Ovary (tissue), 9 donors: ENCODE data around the gene CAMKMT. TPM values are rescaled to one million over a fixed set of nuclear protein-coding genes. Genes with fewer than 3 reads are reported as not detected.
A peak's percentile ranks its signal among the peaks of the same experiment; 100 is the strongest.

Source experiments
- DNase-seq, 5 donors: peaks; one replicate each; pipeline ENCODE4 v3.0.0-alpha.2; 2019 to 2020
- H3K27ac ChIP-seq, 2 donors: fragments of 200-600 bp; one replicate each; pipeline versions ENCODE4 v1.5.1 to v1.8.0; 2019 to 2022
- H3K27me3 ChIP-seq: fragments of 200-600 bp; one replicate; pipeline ENCODE4 v1.8.0; 2022
- H3K36me3 ChIP-seq: fragments of 200-600 bp; sonication (generic); one replicate; pipeline ENCODE4 v1.5.1; 2019
- H3K4me1 ChIP-seq: one replicate; pipeline ENCODE4 v1.8.1; 2013; ENCODE audit warnings: mild to moderate bottlenecking, moderate library complexity; ENCODE audit not compliant: insufficient read depth
- H3K4me3 ChIP-seq: fragments of 200-600 bp; sonication (generic); one replicate; pipeline ENCODE4 v1.5.1; 2017
- H3K9me3 ChIP-seq, 2 donors: fragments of 200-600 bp in 1 of 2; sonication (generic) in 1 of 2; one replicate each; pipeline versions ENCODE4 v1.5.1 to v1.8.1; 2013 to 2019; ENCODE audit warnings: mild to moderate bottlenecking in 1 of 2, moderate library complexity in 1 of 2
- EP300 ChIP-seq: sonication (generic); formaldehyde crosslinking; IDR thresholded peaks from one replicate; pipeline ENCODE4 v1.6.1; 2017; ENCODE audit warnings: antibody characterized with exemption
- POLR2A ChIP-seq: fragments of 450-650 bp; IDR thresholded peaks from one replicate; pipeline ENCODE4 v1.6.1; 2017; ENCODE audit warnings: antibody characterized with exemption, mild to moderate bottlenecking, moderate library complexity
- WGBS, 3 donors: extraction: QIAGEN DNeasy Blood & Tissue Kit in 1 of 3; methylation state at CpG; one replicate each; pipeline versions ENCODE4 v1.1.5 to v1.1.7; 2013 to 2017; 5-methylcytosine and 5-hydroxymethylcytosine counted together
- intact Hi-C, 4 donors: fragments of 100-400 bp; cut with DNase I; formaldehyde crosslinking; loops; one replicate each; pipeline versions ENCODE4 v1.11.0 to v1.15.1; 2022 to 2023
- polyA plus RNA-seq, 2 donors: library from polyadenylated mRNA; stranded (reverse); fragments of 200-250 nt in 1 of 2; fragments of 350-450 nt in 1 of 2; fragmentation: Illumina TruSeq in 1 of 2; extraction: RNeasy Lipid Tissue Mini Kit (QIAGEN cat#74804) in 1 of 2; gene quantifications; one replicate each; pipeline ENCODE4 v1.2.3, GENCODE V29; 2013 to 2014
- total RNA-seq, 7 donors: library from RNA; depleted of rRNA in 2 of 7; stranded (reverse); fragments of >200 nt in 2 of 7; fragmentation: NEBNext Ultra II Directional in 3 of 7; extraction: Animal tissue kit (Norgen Biotek cat#: 25700) in 3 of 7; gene quantifications; one replicate each; pipeline versions ENCODE4 v1.1.0 to v1.2.4, GENCODE V29; 2016 to 2023
- TF ChIP-seq, protein P1 (sequence below), 3 donors: fragments of 450-650 bp in 2 of 3; fragments of 200-600 bp in 1 of 3; IDR thresholded peaks; one replicate each; pipeline versions ENCODE4 v1.5.1 to v1.8.0; 2016 to 2022; ENCODE audit warnings: antibody characterized with exemption in 3 of 3, mild to moderate bottlenecking in 1 of 3
- donor health status: DM: no; HTN: no; CAD: no; lungs with moderate emphysema.
- donor health status: DM: no; HTN: no; CAD: no.
- donor health status: Bipolar disorder and iron deficiency.
- donor health status: DM: yes; HTN: yes; CAD: no.
- donor health status: DM: no; HTN: no; CAD: no.
- donor health status: DM: yes; HTN: yes; CAD: no.

Gene CAMKMT
- total and polyA plus RNA-seq, 9 donors = 3.5 to 10.7 (median 8.9) TPM

- DNase-seq = peak in 1 of 5 donors; percentile 15
- TF ChIP-seq POLR2A = no peak
- TF ChIP-seq, protein P1, sequence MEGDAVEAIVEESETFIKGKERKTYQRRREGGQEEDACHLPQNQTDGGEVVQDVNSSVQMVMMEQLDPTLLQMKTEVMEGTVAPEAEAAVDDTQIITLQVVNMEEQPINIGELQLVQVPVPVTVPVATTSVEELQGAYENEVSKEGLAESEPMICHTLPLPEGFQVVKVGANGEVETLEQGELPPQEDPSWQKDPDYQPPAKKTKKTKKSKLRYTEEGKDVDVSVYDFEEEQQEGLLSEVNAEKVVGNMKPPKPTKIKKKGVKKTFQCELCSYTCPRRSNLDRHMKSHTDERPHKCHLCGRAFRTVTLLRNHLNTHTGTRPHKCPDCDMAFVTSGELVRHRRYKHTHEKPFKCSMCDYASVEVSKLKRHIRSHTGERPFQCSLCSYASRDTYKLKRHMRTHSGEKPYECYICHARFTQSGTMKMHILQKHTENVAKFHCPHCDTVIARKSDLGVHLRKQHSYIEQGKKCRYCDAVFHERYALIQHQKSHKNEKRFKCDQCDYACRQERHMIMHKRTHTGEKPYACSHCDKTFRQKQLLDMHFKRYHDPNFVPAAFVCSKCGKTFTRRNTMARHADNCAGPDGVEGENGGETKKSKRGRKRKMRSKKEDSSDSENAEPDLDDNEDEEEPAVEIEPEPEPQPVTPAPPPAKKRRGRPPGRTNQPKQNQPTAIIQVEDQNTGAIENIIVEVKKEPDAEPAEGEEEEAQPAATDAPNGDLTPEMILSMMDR (IDR thresholded peaks at IDR 0.05) = peak; percentile 62 to 88 (median 86)
- no peak overlapping the region for H3K27ac ChIP-seq
- no peaks in the 10 kb centered on the region for H3K36me3 ChIP-seq
- no peaks in the 10 kb centered on the region for H3K4me1 ChIP-seq
- 17 to 22% (median 21%) methylated on average over 5 of the region's 5 CpGs for WGBS, 3 donors
- intact Hi-C loops = loop anchor here in 2 of 4 donors (10.0 kb wide), 1 partner anchor 475 kb away; no protein-coding TSS in a partner anchor
- no peaks in the 10 kb centered on the region for H3K9me3 ChIP-seq
- H3K4me3 ChIP-seq = no peak overlapping the region
- H3K27me3 ChIP-seq = no peaks in the 10 kb centered on the region
These were observed 117.6 kb downstream of the CAMKMT start for GRCh38 chr2:44479127-44479887.

DNA sequence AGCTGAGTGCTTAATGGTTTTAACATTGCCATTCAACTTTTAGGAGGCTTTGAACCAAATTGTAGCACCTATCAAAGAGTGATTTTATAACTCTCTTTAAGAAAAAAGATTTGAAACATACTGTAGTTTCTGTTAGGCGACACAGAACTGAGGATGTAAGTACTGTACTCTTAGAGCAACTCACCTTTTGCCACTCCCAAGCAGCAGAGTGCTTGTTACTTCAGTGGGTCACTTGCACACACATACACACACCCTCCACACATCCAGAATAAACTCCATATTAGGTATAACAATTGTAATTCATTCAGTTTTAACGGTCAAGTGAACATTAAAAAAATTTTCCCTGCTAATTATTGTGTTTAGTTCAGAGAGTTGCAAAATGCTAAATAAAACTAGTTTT lies 118.3 kb downstream of the CAMKMT start:
- H3K36me3 ChIP-seq = no peaks in the 10 kb centered on the region
- no peak for DNase-seq
- H3K27me3 ChIP-seq = no peaks in the 10 kb centered on the region
- 92 to 95% (median 94%) methylated on average over 2 of the region's 2 CpGs for WGBS, 3 donors
- intact Hi-C loops = loop anchor here in 1 of 4 donors (10.0 kb wide), 1 partner anchor 475 kb away; no protein-coding TSS in a partner anchor
- H3K4me1 ChIP-seq = no peaks in the 10 kb centered on the region
- no peak overlapping the region for H3K27ac ChIP-seq
- no peaks in the 10 kb centered on the region for H3K9me3 ChIP-seq
- TF ChIP-seq EP300 (no peak), POLR2A (no peak)
- TF ChIP-seq, protein P1 (IDR thresholded peaks at IDR 0.05) = no peak
- no peak overlapping the region for H3K4me3 ChIP-seq

DNA sequence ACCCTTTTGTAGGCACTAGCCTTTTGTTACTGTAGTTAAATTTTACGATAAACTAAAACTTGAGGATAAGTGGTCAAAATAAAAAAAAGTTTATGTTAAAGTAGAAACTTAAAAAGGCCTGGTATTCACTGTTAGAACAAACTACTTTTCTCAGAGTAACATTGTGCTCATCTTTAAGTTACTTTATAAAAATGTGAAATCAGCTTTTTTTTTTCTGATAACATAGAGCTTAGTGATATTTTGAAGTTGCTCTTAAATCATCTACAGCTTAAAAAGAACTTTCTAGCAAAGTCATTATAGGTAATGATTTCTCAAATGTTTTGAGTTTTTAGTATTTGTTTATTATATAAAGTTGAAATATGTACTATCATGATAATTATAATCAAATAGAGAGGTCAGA lies 125.3 kb downstream of the CAMKMT start:
- TF ChIP-seq POLR2A (no peak), EP300 (no peak)
- TF ChIP-seq, protein P1 (IDR thresholded peaks at IDR 0.05) = no peak

DNA sequence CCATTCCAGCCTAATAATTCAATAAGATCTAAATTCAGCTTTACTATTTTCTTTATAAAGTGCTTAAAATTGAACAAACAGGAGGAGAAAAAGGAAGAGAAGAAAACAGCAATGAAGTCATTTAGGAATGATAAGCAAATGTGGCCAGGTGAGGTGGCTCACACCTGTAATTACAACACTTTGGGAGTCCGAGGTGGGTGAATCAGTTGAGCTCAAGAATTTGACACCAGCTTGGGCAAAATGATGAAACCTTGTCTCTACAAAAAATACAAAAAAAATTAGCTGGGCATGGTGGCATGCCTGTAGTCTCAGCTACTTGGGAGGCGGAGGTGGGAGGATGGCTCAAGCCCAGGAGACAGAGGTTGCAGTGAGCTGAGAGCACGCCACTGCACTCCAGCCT lies 129.0 kb downstream of the CAMKMT start:
- TF ChIP-seq EP300 (no peak), POLR2A (no peak)
- TF ChIP-seq, protein P1 (IDR thresholded peaks at IDR 0.05) = no peak
- no peak for DNase-seq
- intact Hi-C loops = no loop called here
- H3K4me1 ChIP-seq = no peaks in the 10 kb centered on the region
- H3K36me3 ChIP-seq = no peaks in the 10 kb centered on the region
- no peak overlapping the region for H3K4me3 ChIP-seq
- H3K27ac ChIP-seq = no peak overlapping the region
- 94 to 96% (median 96%) methylated on average over 3 of the region's 3 CpGs for WGBS, 3 donors
- H3K27me3 ChIP-seq = no peaks in the 10 kb centered on the region
- no peaks in the 10 kb centered on the region for H3K9me3 ChIP-seq

More for the DNA sequence above, 125.3 kb downstream of the CAMKMT start:
- WGBS, 3 donors = 86 to 94% (median 92%) methylated on average over 1 of the region's 1 CpG
- Histone ChIP-seq H3K36me3 (no peaks in the 10 kb centered on the region), H3K27ac (no peak overlapping the region), H3K4me3 (no peak overlapping the region), H3K27me3 (no peaks in the 10 kb centered on the region), H3K4me1 (no peaks in the 10 kb centered on the region), H3K9me3 (no peaks in the 10 kb centered on the region)
- DNase-seq = no peak
- intact Hi-C loops = loop anchor here in 1 of 4 donors (10.0 kb wide), 1 partner anchor 468 kb away; no protein-coding TSS in a partner anchor
